HG02943 (cell line): ENCODE measurements around the gene KIAA0753.
A peak's percentile ranks its signal among the peaks of the same experiment; 100 is the strongest.
"Not testable (repeated sequence)": the region's sequence is repeated elsewhere in the genome, so short reads cannot be mapped to it uniquely, and the experiment has no call there.

Source experiments
- ATAC-seq: cut with Tn5 transposase; IDR thresholded peaks from one replicate; pipeline ENCODE4 v1.9.1; 2021; ENCODE audit warnings: mild to moderate bottlenecking, low read depth, moderate library complexity; ENCODE audit not compliant: unreplicated experiment

The KIAA0753 gene

GRCh38 chr17:6669479-6670212 is 29.1 kb upstream of the KIAA0753 start:
- no peak for ATAC-seq

GRCh38 chr17:6668727-6669425 is 28.4 kb upstream of the KIAA0753 start:
- no peak for ATAC-seq

- no peak for ATAC-seq
Measured at GRCh38 chr17:6668219-6668618, 27.7 kb upstream of the KIAA0753 start.

- ATAC-seq, result no peak
Measured at GRCh38 chr17:6667516-6667915, 27.0 kb upstream of the KIAA0753 start.

- no peak for ATAC-seq
Measured at GRCh38 chr17:6666557-6666956, 26.0 kb upstream of the KIAA0753 start.

GRCh38 chr17:6666077-6666521 is 25.6 kb upstream of the KIAA0753 start:
- no peak for ATAC-seq

- ATAC-seq, result not testable (repeated sequence)
Measured at GRCh38 chr17:6663200-6663599, 22.7 kb upstream of the KIAA0753 start.

GRCh38 chr17:6661464-6661848 is 20.9 kb upstream of the KIAA0753 start:
- ATAC-seq, result no peak

GRCh38 chr17:6660805-6661463 is 20.4 kb upstream of the KIAA0753 start:
- no peak for ATAC-seq

GRCh38 chr17:6660101-6660500 is 19.6 kb upstream of the KIAA0753 start:
- no peak for ATAC-seq

- not testable (repeated sequence) for ATAC-seq
Measured at GRCh38 chr17:6658411-6658810, 17.9 kb upstream of the KIAA0753 start.

- no peak for ATAC-seq
Measured at GRCh38 chr17:6657633-6658287, 17.2 kb upstream of the KIAA0753 start.

GRCh38 chr17:6656797-6657632 is 16.5 kb upstream of the KIAA0753 start:
- ATAC-seq, result not testable (repeated sequence)

- ATAC-seq, result not testable (repeated sequence)
Measured at GRCh38 chr17:6655732-6656361, 15.3 kb upstream of the KIAA0753 start.

GRCh38 chr17:6654841-6655731 is 14.6 kb upstream of the KIAA0753 start:
- ATAC-seq, result no peak

GRCh38 chr17:6651919-6652452 is 11.5 kb upstream of the KIAA0753 start:
- peak; percentile 19 for ATAC-seq

GRCh38 chr17:6651354-6651918 is 10.9 kb upstream of the KIAA0753 start, which contains the start of the genes C17orf100 and MED31:
Gene C17orf100, plus strand, starts transcription at chr17:6651762. Its CDS starts 152 bp downstream, at chr17:6651914.
Gene MED31, minus strand, starts transcription at chr17:6651605. Its CDS starts 77 bp downstream, at chr17:6651528.
- ATAC-seq, result peak; percentile 88

GRCh38 chr17:6648181-6648580 is 7.7 kb upstream of the KIAA0753 start:
- ATAC-seq, result no peak
